ENCODE measurements around the gene LCLAT1.

- TF ChIP-seq CTCF (IDR thresholded peaks at IDR 0.05) (no peak), POLR2AphosphoS5 (IDR thresholded peaks at IDR 0.05; ENCODE audit: low read depth, low read length) (no peak)
Measured at GRCh38 chr2:30481323-30481800, 34.3 kb downstream of the LCLAT1 start.
